K562 (cell line): Measurements from ENCODE around the gene CLASP2. TPM values are rescaled to one million over a fixed set of nuclear protein-coding genes. Genes with fewer than 3 reads are reported as not detected.
A peak's percentile ranks its signal among the peaks of the same experiment; 100 is the strongest.

ENCODE experiments used
- ADNP ChIP-seq: fragments of 200-800 bp; sonication (Bioruptor generic); IDR thresholded peaks from 2 replicates; pipeline ENCODE4 v1.6.1; 2016; ENCODE audit warnings: missing genetic modification characterization, missing compliant biosample characterization
- E2F3 ChIP-seq: fragments of 250-450 bp; sonication (Bioruptor Pico); IDR thresholded peaks from 2 replicates; pipeline ENCODE4 v1.4.0; 2020; ENCODE audit warnings: mild to moderate bottlenecking
- MAFF ChIP-seq: IDR thresholded peaks from 2 replicates; pipeline ENCODE4 v1.6.1; 2012; ENCODE audit warnings: low read length, improper control_type of control experiment
- MXI1 ChIP-seq: IDR thresholded peaks from 2 replicates; pipeline ENCODE4 v1.6.1; 2011; ENCODE audit warnings: low read depth, mild to moderate bottlenecking, improper control_type of control experiment, low read length
- TEAD1 ChIP-seq, 2 experiments: fragments of 450-650 bp in 1 of 2; sonication (generic) in 1 of 2; formaldehyde crosslinking; IDR thresholded peaks; 2 replicates each; pipeline versions ENCODE4 v1.4.0 to v1.8.0; 2020 to 2022; ENCODE audit warnings: mild to moderate bottlenecking in 2 of 2, missing genetic modification reagents in 1 of 2
- ZNF766 ChIP-seq: fragments of 200-800 bp; sonication (Bioruptor generic); conservative IDR thresholded peaks from 2 replicates; pipeline ENCODE4 v1.6.1; 2016; ENCODE audit warnings: missing genetic modification characterization, missing compliant biosample characterization
- polyA plus RNA-seq, 8 experiments: library from polyadenylated mRNA; depleted of rRNA in 4 of 8; stranded (reverse) in 5 of 8; unstranded in 3 of 8; fragments of >200 nt; fragmentation: Nextera tagmentation in 2 of 8; fragmentation: Illumina TruSeq in 1 of 8; extraction: Ambion mirVana in 2 of 8; extraction: Trizol in 1 of 8; gene quantifications; 2 replicates each; pipeline versions ENCODE4 v1.2.1 to v1.2.3, GENCODE V29; 2011 to 2014; ENCODE audit warnings: inconsistent platforms in 1 of 8, missing spikeins in 1 of 8
- total RNA-seq, 7 experiments: library from RNA; depleted of rRNA in 6 of 7; stranded (reverse); fragments of >200 nt in 6 of 7; fragmentation: Illumina TruSeq in 2 of 7; extraction: Trizol in 2 of 7; gene quantifications; 2 replicates each; pipeline versions ENCODE4 v1.2.1 to v1.2.3, GENCODE V29; 2011 to 2021; ENCODE audit warnings: low replicate concordance in 1 of 7
- TF ChIP-seq, protein P1 (sequence below): sonication (generic); formaldehyde crosslinking; IDR thresholded peaks from 2 replicates; pipeline ENCODE4 v1.8.0; 2022; ENCODE audit warnings: mild to moderate bottlenecking, missing genetic modification reagents
- TF ChIP-seq, protein P2 (sequence below): IDR thresholded peaks from 2 replicates; pipeline ENCODE4 v1.6.1; 2011; ENCODE audit not compliant: insufficient read length; ENCODE audit errors: extremely low read depth
- TF ChIP-seq, protein P3 (sequence below): fragments of 450-650 bp; formaldehyde crosslinking; IDR thresholded peaks from 2 replicates; pipeline ENCODE4 v1.4.0; 2020; ENCODE audit warnings: mild to moderate bottlenecking, mixed read lengths
- TF ChIP-seq, protein P4 (sequence below): sonication (generic); formaldehyde crosslinking; IDR thresholded peaks from 2 replicates; pipeline ENCODE4 v1.8.0; 2022; ENCODE audit warnings: missing genetic modification reagents, mild to moderate bottlenecking, borderline replicate concordance
- TF ChIP-seq, protein P5 (sequence below): fragments of 450-650 bp; formaldehyde crosslinking; conservative IDR thresholded peaks from 2 replicates; pipeline ENCODE4 v1.4.0; 2022; ENCODE audit warnings: mild to moderate bottlenecking, missing genetic modification characterization
- TF ChIP-seq, protein P6 (sequence below): fragments of 250-450 bp; sonication (Bioruptor Pico); IDR thresholded peaks from 2 replicates; pipeline ENCODE4 v1.5.0; 2021; ENCODE audit warnings: mild to moderate bottlenecking, moderate library complexity

The CLASP2 gene
- total and polyA plus RNA-seq, 9 of the 15 experiments (the other 6 are each of a cell fraction or from before 2014, with no cell fraction given), result 13.5 to 107 (median 71.8) TPM

DNA sequence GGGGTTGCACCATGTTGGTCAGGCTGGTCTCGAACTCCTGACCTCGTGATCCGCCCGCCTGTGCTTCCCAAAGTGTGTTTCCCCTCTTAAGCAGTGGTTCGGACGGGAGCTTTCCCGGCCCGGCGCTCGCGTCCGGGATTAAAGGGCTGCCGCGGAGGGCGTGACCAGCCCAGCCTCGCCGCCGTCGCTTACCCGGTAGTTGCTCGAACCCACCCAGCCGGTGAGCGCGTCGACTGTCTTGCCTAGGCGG, 513 bp downstream of the CLASP2 start (continued):
- TF ChIP-seq, protein P1, sequence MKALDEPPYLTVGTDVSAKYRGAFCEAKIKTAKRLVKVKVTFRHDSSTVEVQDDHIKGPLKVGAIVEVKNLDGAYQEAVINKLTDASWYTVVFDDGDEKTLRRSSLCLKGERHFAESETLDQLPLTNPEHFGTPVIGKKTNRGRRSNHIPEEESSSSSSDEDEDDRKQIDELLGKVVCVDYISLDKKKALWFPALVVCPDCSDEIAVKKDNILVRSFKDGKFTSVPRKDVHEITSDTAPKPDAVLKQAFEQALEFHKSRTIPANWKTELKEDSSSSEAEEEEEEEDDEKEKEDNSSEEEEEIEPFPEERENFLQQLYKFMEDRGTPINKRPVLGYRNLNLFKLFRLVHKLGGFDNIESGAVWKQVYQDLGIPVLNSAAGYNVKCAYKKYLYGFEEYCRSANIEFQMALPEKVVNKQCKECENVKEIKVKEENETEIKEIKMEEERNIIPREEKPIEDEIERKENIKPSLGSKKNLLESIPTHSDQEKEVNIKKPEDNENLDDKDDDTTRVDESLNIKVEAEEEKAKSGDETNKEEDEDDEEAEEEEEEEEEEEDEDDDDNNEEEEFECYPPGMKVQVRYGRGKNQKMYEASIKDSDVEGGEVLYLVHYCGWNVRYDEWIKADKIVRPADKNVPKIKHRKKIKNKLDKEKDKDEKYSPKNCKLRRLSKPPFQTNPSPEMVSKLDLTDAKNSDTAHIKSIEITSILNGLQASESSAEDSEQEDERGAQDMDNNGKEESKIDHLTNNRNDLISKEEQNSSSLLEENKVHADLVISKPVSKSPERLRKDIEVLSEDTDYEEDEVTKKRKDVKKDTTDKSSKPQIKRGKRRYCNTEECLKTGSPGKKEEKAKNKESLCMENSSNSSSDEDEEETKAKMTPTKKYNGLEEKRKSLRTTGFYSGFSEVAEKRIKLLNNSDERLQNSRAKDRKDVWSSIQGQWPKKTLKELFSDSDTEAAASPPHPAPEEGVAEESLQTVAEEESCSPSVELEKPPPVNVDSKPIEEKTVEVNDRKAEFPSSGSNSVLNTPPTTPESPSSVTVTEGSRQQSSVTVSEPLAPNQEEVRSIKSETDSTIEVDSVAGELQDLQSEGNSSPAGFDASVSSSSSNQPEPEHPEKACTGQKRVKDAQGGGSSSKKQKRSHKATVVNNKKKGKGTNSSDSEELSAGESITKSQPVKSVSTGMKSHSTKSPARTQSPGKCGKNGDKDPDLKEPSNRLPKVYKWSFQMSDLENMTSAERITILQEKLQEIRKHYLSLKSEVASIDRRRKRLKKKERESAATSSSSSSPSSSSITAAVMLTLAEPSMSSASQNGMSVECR (CRISPR knock-in tag), result no peak
- no peak for TF ChIP-seq TEAD1 (CRISPR knock-in tag; IDR thresholded peaks at IDR 0.05)
- TF ChIP-seq, protein P2, sequence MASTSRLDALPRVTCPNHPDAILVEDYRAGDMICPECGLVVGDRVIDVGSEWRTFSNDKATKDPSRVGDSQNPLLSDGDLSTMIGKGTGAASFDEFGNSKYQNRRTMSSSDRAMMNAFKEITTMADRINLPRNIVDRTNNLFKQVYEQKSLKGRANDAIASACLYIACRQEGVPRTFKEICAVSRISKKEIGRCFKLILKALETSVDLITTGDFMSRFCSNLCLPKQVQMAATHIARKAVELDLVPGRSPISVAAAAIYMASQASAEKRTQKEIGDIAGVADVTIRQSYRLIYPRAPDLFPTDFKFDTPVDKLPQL, result no peak
- peak; percentile 72; the same call in 1 of the 2 replicates for TF ChIP-seq MXI1
- 0 out of 2 replicates have a peak, but pooled peaks have one; percentile 43 for TF ChIP-seq ADNP
- TF ChIP-seq, protein P3, sequence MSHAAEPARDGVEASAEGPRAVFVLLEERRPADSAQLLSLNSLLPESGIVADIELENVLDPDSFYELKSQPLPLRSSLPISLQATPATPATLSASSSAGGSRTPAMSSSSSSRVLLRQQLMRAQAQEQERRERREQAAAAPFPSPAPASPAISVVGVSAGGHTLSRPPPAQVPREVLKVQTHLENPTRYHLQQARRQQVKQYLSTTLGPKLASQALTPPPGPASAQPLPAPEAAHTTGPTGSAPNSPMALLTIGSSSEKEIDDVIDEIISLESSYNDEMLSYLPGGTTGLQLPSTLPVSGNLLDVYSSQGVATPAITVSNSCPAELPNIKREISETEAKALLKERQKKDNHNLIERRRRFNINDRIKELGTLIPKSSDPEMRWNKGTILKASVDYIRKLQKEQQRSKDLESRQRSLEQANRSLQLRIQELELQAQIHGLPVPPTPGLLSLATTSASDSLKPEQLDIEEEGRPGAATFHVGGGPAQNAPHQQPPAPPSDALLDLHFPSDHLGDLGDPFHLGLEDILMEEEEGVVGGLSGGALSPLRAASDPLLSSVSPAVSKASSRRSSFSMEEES (CRISPR knock-in tag), result peak; percentile 54
- TF ChIP-seq, protein P4, sequence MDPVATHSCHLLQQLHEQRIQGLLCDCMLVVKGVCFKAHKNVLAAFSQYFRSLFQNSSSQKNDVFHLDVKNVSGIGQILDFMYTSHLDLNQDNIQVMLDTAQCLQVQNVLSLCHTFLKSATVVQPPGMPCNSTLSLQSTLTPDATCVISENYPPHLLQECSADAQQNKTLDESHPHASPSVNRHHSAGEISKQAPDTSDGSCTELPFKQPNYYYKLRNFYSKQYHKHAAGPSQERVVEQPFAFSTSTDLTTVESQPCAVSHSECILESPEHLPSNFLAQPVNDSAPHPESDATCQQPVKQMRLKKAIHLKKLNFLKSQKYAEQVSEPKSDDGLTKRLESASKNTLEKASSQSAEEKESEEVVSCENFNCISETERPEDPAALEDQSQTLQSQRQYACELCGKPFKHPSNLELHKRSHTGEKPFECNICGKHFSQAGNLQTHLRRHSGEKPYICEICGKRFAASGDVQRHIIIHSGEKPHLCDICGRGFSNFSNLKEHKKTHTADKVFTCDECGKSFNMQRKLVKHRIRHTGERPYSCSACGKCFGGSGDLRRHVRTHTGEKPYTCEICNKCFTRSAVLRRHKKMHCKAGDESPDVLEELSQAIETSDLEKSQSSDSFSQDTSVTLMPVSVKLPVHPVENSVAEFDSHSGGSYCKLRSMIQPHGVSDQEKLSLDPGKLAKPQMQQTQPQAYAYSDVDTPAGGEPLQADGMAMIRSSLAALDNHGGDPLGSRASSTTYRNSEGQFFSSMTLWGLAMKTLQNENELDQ (CRISPR knock-in tag), result no peak
- TF ChIP-seq, protein P5, sequence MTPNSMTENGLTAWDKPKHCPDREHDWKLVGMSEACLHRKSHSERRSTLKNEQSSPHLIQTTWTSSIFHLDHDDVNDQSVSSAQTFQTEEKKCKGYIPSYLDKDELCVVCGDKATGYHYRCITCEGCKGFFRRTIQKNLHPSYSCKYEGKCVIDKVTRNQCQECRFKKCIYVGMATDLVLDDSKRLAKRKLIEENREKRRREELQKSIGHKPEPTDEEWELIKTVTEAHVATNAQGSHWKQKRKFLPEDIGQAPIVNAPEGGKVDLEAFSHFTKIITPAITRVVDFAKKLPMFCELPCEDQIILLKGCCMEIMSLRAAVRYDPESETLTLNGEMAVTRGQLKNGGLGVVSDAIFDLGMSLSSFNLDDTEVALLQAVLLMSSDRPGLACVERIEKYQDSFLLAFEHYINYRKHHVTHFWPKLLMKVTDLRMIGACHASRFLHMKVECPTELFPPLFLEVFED, result no peak
- no peak for TF ChIP-seq MAFF
- TF ChIP-seq, protein P6, sequence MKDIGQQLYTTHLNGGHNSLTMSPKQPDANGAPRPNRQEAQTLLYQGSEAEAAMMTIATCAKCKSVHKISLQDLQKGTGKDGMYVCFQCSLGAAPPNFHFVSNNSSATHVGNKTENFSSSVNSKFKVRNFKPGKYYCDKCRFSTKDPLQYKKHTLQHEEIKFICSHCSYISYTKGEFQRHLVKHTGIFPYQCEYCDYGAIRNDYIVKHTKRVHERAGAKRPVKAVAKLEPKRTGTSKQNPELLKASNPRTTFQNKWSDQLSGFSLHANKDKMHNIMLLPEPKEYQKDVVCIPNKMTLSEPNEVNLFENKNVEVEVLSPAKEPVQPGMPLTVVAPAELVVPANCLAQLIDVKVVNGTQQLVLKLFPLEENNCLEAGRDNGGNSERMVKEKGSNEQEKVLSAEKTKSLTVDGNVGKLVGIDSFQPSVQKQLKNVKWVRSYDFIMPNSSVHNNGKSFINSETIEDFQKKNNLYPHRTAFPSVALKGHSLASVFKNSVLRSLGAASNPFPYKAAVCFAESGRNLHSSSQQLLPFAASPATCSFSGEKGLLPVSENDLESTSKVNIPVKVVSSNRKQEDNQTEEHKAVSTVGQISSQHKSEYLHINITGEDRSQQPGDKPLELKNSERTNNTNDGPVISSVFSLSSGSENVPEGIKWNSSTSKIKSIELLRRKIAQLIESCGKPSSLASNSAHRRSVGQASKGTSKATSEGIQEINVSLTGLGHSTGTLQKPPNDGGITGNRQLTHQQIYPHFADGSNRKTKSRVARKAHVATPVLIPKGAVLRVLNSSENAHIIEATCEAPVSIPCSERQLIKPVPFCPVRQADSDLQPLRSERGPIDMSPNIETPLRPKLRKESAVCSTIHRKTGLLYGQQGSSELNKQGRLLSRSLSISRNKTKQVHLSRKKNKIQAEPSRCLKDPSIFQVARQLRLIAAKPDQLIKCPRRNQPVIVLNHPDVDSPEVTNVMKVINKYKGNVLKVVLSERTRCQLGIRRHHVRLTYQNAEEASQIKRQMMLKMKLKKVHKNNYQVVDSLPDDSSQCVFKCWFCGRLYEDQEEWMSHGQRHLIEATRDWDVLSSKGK (CRISPR knock-in tag), result no peak
- peak; percentile 11; the same call in 1 of the 2 replicates for TF ChIP-seq ZNF766 (CRISPR knock-in tag)
- TF ChIP-seq E2F3, result no peak
